Natural killer cell (primary cell): ENCODE results near the gene UST. TPM values are rescaled to one million over a fixed set of nuclear protein-coding genes. Genes with fewer than 3 reads are reported as not detected.
A peak's percentile ranks its signal among the peaks of the same experiment; 100 is the strongest.

ENCODE experiments used
- ATAC-seq, 3 donors: fragments of 150-1000 bp in 2 of 3; fragments of 200-7000 bp in 1 of 3; cut with Tn5 transposase; 1 replicate in 1 of 3; 2 replicates in 2 of 3; pipeline ENCODE4 v1.10.0; 2021; ENCODE audit warnings: mild to moderate bottlenecking in 2 of 3, moderate library complexity in 2 of 3
- DNase-seq, 2 donors: peaks; one replicate each; pipeline versions ENCODE4 v3.0.0 to v3.0.0-alpha.2; 2013 to 2021; ENCODE audit warnings: mixed read lengths in 1 of 2
- H3K27ac ChIP-seq: one replicate; pipeline ENCODE4 v1.5.1; 2013; ENCODE audit warnings: mild to moderate bottlenecking, low read length
- H3K27me3 ChIP-seq: one replicate; pipeline ENCODE4 v1.6.1; 2013; ENCODE audit warnings: low read length; ENCODE audit not compliant: control insufficient read depth, insufficient read depth
- H3K36me3 ChIP-seq: one replicate; pipeline ENCODE4 v1.6.1; 2013; ENCODE audit warnings: low read length; ENCODE audit not compliant: control insufficient read depth, insufficient read depth
- H3K4me1 ChIP-seq: one replicate; pipeline ENCODE4 v1.6.1; 2013; ENCODE audit warnings: low read length; ENCODE audit not compliant: control insufficient read depth, insufficient read depth
- H3K4me3 ChIP-seq: one replicate; pipeline ENCODE4 v1.5.1; 2013; ENCODE audit warnings: low read length
- H3K9me3 ChIP-seq: one replicate; pipeline ENCODE4 v1.6.1; 2013; ENCODE audit warnings: low read length; ENCODE audit not compliant: control insufficient read depth, insufficient read depth
- H3K27ac Mint-ChIP-seq, 2 donors: one replicate each; pipeline ENCODE4 v1.8.0; 2022; ENCODE audit warnings: mild to moderate bottlenecking in 2 of 2, mixed read lengths in 2 of 2, moderate library complexity in 1 of 2
- H3K27me3 Mint-ChIP-seq, 2 donors: one replicate each; pipeline ENCODE4 v1.8.0; 2022; ENCODE audit warnings: low read depth in 2 of 2, mixed read lengths in 2 of 2
- H3K36me3 Mint-ChIP-seq: one replicate; pipeline ENCODE4 v1.8.0; 2022; ENCODE audit warnings: mixed read lengths
- H3K4me1 Mint-ChIP-seq, 2 donors: one replicate each; pipeline ENCODE4 v1.8.0; 2022; ENCODE audit warnings: mixed read lengths in 2 of 2
- H3K4me3 Mint-ChIP-seq: one replicate; pipeline ENCODE4 v1.8.0; 2022; ENCODE audit warnings: mild to moderate bottlenecking, moderate library complexity, mixed read lengths
- H3K9me3 Mint-ChIP-seq, 2 donors: one replicate each; pipeline ENCODE4 v1.8.0; 2022; ENCODE audit warnings: mixed read lengths in 2 of 2
- CTCF ChIP-seq: fragments of 200-600 bp; IDR thresholded peaks from one replicate; pipeline ENCODE4 v1.8.0; 2022; ENCODE audit warnings: antibody characterized with exemption
- WGBS: methylation state at CpG from one replicate; pipeline ENCODE4 v1.1.7; 2013; ENCODE audit warnings: missing lambda C conversion rate; ENCODE audit not compliant: insufficient coverage; 5-methylcytosine and 5-hydroxymethylcytosine counted together
- intact Hi-C: fragments of 100-400 bp; cut with micrococcal nuclease; formaldehyde crosslinking; loops from one replicate; pipeline ENCODE4 v1.14.2; 2022
- total RNA-seq, 4 donors: library from RNA; stranded (reverse); fragments of 120-200 nt in 1 of 4; gene quantifications; one replicate each; pipeline versions ENCODE4 v1.2.3 to v1.2.4, GENCODE V29; 2013 to 2022

Gene UST
- total RNA-seq, 3 donors from 2014 or later (not counting 1 experiment from before 2014, with no cell fraction given), result 6.3 to 11.9 (median 10.6) TPM

GRCh38 chr6:149041953-149042352 is 295.1 kb downstream of the UST start:
- H3K9me3 Mint-ChIP-seq, result no peaks in the 10 kb centered on the region
- Histone ChIP-seq H3K4me1 (peaks cover 16% of the 10 kb centered on the region), H3K27me3 (no peaks in the 10 kb centered on the region), H3K9me3 (no peaks in the 10 kb centered on the region), H3K27ac (no peak overlapping the region), H3K36me3 (no peaks in the 10 kb centered on the region), H3K4me3 (no peak overlapping the region)
- no peak overlapping the region for H3K4me3 Mint-ChIP-seq
- no peak for ATAC-seq
- DNase-seq, result no peak
- no peaks in the 10 kb centered on the region for H3K36me3 Mint-ChIP-seq
- H3K4me1 Mint-ChIP-seq, result peaks cover 20 to 25% of the 10 kb centered on the region in 2 donors
- peak overlapping the region in 1 of 2 donors; percentile 7 for H3K27ac Mint-ChIP-seq
- intact Hi-C loops, result no loop called here
- no peak for TF ChIP-seq CTCF
- H3K27me3 Mint-ChIP-seq, result no peaks in the 10 kb centered on the region
- WGBS, result 86% methylated on average over 1 of the region's 2 CpGs

- peaks cover 19% of the 10 kb centered on the region for H3K4me1 ChIP-seq
- no peaks in the 10 kb centered on the region for H3K27me3 ChIP-seq
- Mint-ChIP-seq H3K27me3 (no peaks in the 10 kb centered on the region), H3K9me3 (no peaks in the 10 kb centered on the region), H3K27ac (no peak overlapping the region), H3K4me1 (peaks cover 30 to 37% of the 10 kb centered on the region in 2 donors), H3K4me3 (no peak overlapping the region), H3K36me3 (no peaks in the 10 kb centered on the region)
- no peak for TF ChIP-seq CTCF
- no peak overlapping the region for H3K27ac ChIP-seq
- DNase-seq (no peak), ATAC-seq (peak in 1 of 3 donors; percentile 28)
- 97% methylated on average over 8 of the region's 10 CpGs for WGBS
- intact Hi-C loops, result no loop called here
- H3K36me3 ChIP-seq, result no peaks in the 10 kb centered on the region
- H3K4me3 ChIP-seq, result no peak overlapping the region
- no peaks in the 10 kb centered on the region for H3K9me3 ChIP-seq
Measured at GRCh38 chr6:149043476-149044130, 296.8 kb downstream of the UST start.

- Histone ChIP-seq H3K9me3 (no peaks in the 10 kb centered on the region), H3K4me1 (peaks cover 19% of the 10 kb centered on the region), H3K27ac (no peak overlapping the region), H3K27me3 (no peaks in the 10 kb centered on the region), H3K36me3 (no peaks in the 10 kb centered on the region), H3K4me3 (no peak overlapping the region)
- WGBS, result 92% methylated on average over 8 of the region's 8 CpGs
- Mint-ChIP-seq H3K27ac (no peak overlapping the region), H3K27me3 (no peaks in the 10 kb centered on the region), H3K4me1 (peaks cover 30 to 37% of the 10 kb centered on the region in 2 donors), H3K9me3 (no peaks in the 10 kb centered on the region), H3K36me3 (no peaks in the 10 kb centered on the region), H3K4me3 (no peak overlapping the region)
- intact Hi-C loops, result no loop called here
- ATAC-seq (no peak), DNase-seq (no peak)
- TF ChIP-seq CTCF, result no peak
Measured at GRCh38 chr6:149044528-149044927, 297.7 kb downstream of the UST start.

DNA sequence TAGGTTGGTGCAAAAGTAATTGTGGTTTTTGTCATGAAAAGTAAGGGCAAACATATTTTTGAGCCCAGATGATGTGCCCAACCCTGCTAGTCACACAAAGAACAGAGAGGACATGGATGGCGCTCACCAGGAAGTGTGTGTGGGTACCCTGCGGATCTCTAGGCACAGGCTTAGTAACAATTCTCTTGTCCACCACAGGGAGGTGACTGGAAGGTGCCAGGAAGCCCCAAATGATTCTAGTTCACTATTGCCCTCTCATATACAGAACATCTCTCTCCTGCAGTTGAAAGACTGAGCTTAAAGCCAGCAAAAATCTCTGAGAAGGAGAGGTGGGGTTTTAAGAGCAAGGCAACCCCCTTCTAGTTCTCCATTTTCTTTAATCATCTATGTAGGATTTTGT is 298.6 kb downstream of the UST start:
- 35% methylated on average over 2 of the region's 2 CpGs for WGBS
- peak in 1 of 2 donors; percentile 52 for DNase-seq
- no peaks in the 10 kb centered on the region for H3K27me3 ChIP-seq
- peaks cover 19% of the 10 kb centered on the region for H3K4me1 ChIP-seq
- no peak overlapping the region for H3K4me3 ChIP-seq
- Mint-ChIP-seq H3K27ac (peak overlapping the region; percentile 16 to 34), H3K27me3 (no peaks in the 10 kb centered on the region), H3K4me3 (peak overlapping the region; percentile 17), H3K4me1 (peaks cover 30 to 37% of the 10 kb centered on the region in 2 donors), H3K36me3 (no peaks in the 10 kb centered on the region), H3K9me3 (no peaks in the 10 kb centered on the region)
- intact Hi-C loops, result loop anchor here (1.0 kb wide), 1 partner anchor 15 kb away; no protein-coding TSS in a partner anchor
- no peaks in the 10 kb centered on the region for H3K36me3 ChIP-seq
- H3K27ac ChIP-seq, result no peak overlapping the region
- peak in 2 of 3 donors; percentile 81 to 82 for ATAC-seq
- H3K9me3 ChIP-seq, result no peaks in the 10 kb centered on the region
- TF ChIP-seq CTCF, result no peak
